WTC11 (cell line): ENCODE results near the gene NEMP1. TPM values are rescaled to one million over a fixed set of nuclear protein-coding genes. Genes with fewer than 3 reads are reported as not detected.
"Not testable (repeated sequence)": the region's sequence is repeated elsewhere in the genome, so short reads cannot be mapped to it uniquely, and the experiment has no call there.

Experiments
- ATAC-seq: fragments of 200-7000 bp; cut with Tn5 transposase; 2 replicates; pipeline ENCODE4 v1.10.0; 2021; ENCODE audit warnings: mild to moderate bottlenecking, moderate library complexity
- CTCF ChIA-PET: fragments of 300-600 bp; sonication (Branson Sonifier 250); formaldehyde crosslinking; loops from one replicate; lab custom pipeline; 2021; ENCODE audit warnings: antibody characterized with exemption; lab: Charles Lee
- POLR2A ChIA-PET: fragments of 350-600 bp; sonication (Branson Sonifier 250); formaldehyde crosslinking; loops from one replicate; lab custom pipeline; 2021; ENCODE audit warnings: antibody characterized with exemption; lab: Charles Lee
- DNase-seq: peaks from one replicate; pipeline ENCODE4 v3.0.0; 2021; ENCODE audit warnings: low spot score
- H3K27ac Mint-ChIP-seq: 2 replicates; pipeline ENCODE4 v1.8.0; 2021; ENCODE audit warnings: mixed read lengths
- H3K27me3 Mint-ChIP-seq: 2 replicates; pipeline ENCODE4 v1.8.0; 2021; ENCODE audit warnings: low read depth, mild to moderate bottlenecking, moderate library complexity, mixed read lengths
- H3K36me3 Mint-ChIP-seq: 2 replicates; pipeline ENCODE4 v1.8.0; 2021; ENCODE audit warnings: mixed read lengths
- H3K4me1 Mint-ChIP-seq: 2 replicates; pipeline ENCODE4 v1.8.0; 2022; ENCODE audit warnings: mixed read lengths
- H3K4me3 Mint-ChIP-seq: 2 replicates; pipeline ENCODE4 v1.8.0; 2021; ENCODE audit warnings: mild to moderate bottlenecking, moderate library complexity, mixed read lengths
- H3K9me3 Mint-ChIP-seq: 2 replicates; pipeline ENCODE4 v1.8.0; 2021; ENCODE audit warnings: mixed read lengths
- CREB1 ChIP-seq: sonication (generic); formaldehyde crosslinking; IDR thresholded peaks from 2 replicates; pipeline ENCODE4 v1.8.0; 2023; ENCODE audit warnings: mild to moderate bottlenecking, missing genetic modification reagents
- CREM ChIP-seq: sonication (generic); formaldehyde crosslinking; IDR thresholded peaks from 2 replicates; pipeline ENCODE4 v1.8.1; 2022; ENCODE audit warnings: mild to moderate bottlenecking, missing genetic modification reagents, moderate library complexity
- ETV6 ChIP-seq: sonication (generic); formaldehyde crosslinking; IDR thresholded peaks from 2 replicates; pipeline ENCODE4 v1.8.1; 2022; ENCODE audit warnings: mild to moderate bottlenecking, missing genetic modification reagents
- GRHL2 ChIP-seq: fragments of 250-450 bp; sonication (Bioruptor Pico); IDR thresholded peaks from 2 replicates; pipeline ENCODE4 v1.8.0; 2022; ENCODE audit warnings: mild to moderate bottlenecking, moderate library complexity; ENCODE audit not compliant: insufficient replicate concordance, severe bottlenecking
- OVOL2 ChIP-seq: fragments of 250-450 bp; sonication (Bioruptor Pico); IDR thresholded peaks from 2 replicates; pipeline ENCODE4 v1.9.0; 2021; ENCODE audit warnings: mild to moderate bottlenecking, borderline replicate concordance
- TP53 ChIP-seq: sonication (generic); formaldehyde crosslinking; IDR thresholded peaks from 2 replicates; pipeline ENCODE4 v1.8.1; 2023; ENCODE audit warnings: mild to moderate bottlenecking, missing genetic modification reagents
- ZNF263 ChIP-seq: sonication (generic); formaldehyde crosslinking; IDR thresholded peaks from 2 replicates; pipeline ENCODE4 v1.8.1; 2022; ENCODE audit warnings: low read depth, mild to moderate bottlenecking, moderate library complexity, missing genetic modification reagents
- ZNF396 ChIP-seq: fragments of 250-450 bp; sonication (Bioruptor Pico); IDR thresholded peaks from 2 replicates; pipeline ENCODE4 v1.8.0; 2021; ENCODE audit warnings: mild to moderate bottlenecking, moderate library complexity, borderline replicate concordance
- total RNA-seq: library from RNA; stranded (reverse); gene quantifications from 3 replicates; pipeline ENCODE4 v1.2.3, GENCODE V29; 2021
- TF ChIP-seq, protein P1 (sequence below): sonication (generic); formaldehyde crosslinking; IDR thresholded peaks from 2 replicates; pipeline ENCODE4 v1.8.0; 2022; ENCODE audit warnings: mild to moderate bottlenecking, missing genetic modification reagents
- TF ChIP-seq, protein P2 (sequence below): fragments of 250-450 bp; sonication (Bioruptor Pico); IDR thresholded peaks from 2 replicates; pipeline ENCODE4 v2.1.2; 2022; ENCODE audit warnings: mild to moderate bottlenecking, moderate library complexity
- TF ChIP-seq, protein P3 (sequence below): sonication (generic); formaldehyde crosslinking; IDR thresholded peaks from 2 replicates; pipeline ENCODE4 v1.8.0; 2022; ENCODE audit warnings: mild to moderate bottlenecking, missing genetic modification reagents
- TF ChIP-seq, protein P4 (sequence below): sonication (generic); formaldehyde crosslinking; IDR thresholded peaks from 2 replicates; pipeline ENCODE4 v1.8.0; 2022; ENCODE audit warnings: mild to moderate bottlenecking, missing genetic modification reagents
- TF ChIP-seq, protein P5 (sequence below): sonication (generic); formaldehyde crosslinking; IDR thresholded peaks from 2 replicates; pipeline ENCODE4 v1.8.1; 2022; ENCODE audit warnings: mild to moderate bottlenecking, moderate library complexity, missing genetic modification reagents

NEMP1 gene
- total RNA-seq, 1 experiment from 2014 or later = 41.9 TPM

DNA sequence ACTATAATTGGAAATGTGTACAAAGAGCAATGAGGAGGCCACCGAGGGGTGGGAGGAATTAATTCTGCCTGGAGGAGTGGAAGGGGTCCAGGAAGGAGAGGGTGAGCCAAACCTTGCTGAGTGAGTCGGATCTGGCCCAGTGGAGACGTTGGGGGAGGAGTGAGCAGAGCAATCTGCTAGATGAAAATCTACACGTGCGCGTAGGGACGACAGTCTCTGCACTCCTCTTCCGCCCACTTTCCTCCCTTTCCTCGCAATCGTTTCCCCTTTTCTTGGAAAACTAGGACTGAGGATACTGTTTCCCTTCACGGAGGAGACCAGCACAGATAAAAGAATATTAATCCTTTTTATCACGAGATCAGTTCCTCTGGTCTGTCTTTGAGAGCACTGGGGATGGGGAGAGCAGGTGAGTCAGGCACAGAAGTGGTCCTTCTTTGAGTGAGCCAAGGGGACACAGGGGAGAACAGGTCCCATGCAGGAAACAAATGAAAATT is 7.5 kb upstream of the NEMP1 start:
- Mint-ChIP-seq H3K36me3 (peaks cover 3% of the 10 kb centered on the region; the same call in 1 of the 2 replicates), H3K4me3 (peak overlapping the region; percentile 84), H3K27me3 (no peaks in the 10 kb centered on the region; the same call in 1 of the 2 replicates), H3K4me1 (peaks cover 29% of the 10 kb centered on the region), H3K9me3 (no peaks in the 10 kb centered on the region), H3K27ac (peak overlapping the region; percentile 97)
- DNase-seq (no peak), ATAC-seq (no peak)
- ChIA-PET CTCF (interaction anchor here (1.0 to 8.7 kb wide), 6 partner anchors 16 to 157 kb away, joined by 3 to 219 read pairs (median 6); partner anchors contain the start of genes SHMT2 and STAT6), POLR2A (interaction anchor here (0.9 to 4.7 kb wide), 5 partner anchors 7 to 42 kb away, joined by 3 to 65 read pairs (median 4); partner anchors contain the start of genes LRP1, NEMP1 and STAT6)
- TF ChIP-seq, protein P1, sequence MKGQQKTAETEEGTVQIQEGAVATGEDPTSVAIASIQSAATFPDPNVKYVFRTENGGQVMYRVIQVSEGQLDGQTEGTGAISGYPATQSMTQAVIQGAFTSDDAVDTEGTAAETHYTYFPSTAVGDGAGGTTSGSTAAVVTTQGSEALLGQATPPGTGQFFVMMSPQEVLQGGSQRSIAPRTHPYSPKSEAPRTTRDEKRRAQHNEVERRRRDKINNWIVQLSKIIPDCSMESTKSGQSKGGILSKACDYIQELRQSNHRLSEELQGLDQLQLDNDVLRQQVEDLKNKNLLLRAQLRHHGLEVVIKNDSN = 0 out of 2 replicates have a peak, but pooled peaks have one; percentile 10
- TF ChIP-seq GRHL2 (CRISPR knock-in tag) (no peak), ETV6 (CRISPR knock-in tag) (0 out of 2 replicates have a peak, but pooled peaks have one; percentile 17)
- TF ChIP-seq, protein P2, sequence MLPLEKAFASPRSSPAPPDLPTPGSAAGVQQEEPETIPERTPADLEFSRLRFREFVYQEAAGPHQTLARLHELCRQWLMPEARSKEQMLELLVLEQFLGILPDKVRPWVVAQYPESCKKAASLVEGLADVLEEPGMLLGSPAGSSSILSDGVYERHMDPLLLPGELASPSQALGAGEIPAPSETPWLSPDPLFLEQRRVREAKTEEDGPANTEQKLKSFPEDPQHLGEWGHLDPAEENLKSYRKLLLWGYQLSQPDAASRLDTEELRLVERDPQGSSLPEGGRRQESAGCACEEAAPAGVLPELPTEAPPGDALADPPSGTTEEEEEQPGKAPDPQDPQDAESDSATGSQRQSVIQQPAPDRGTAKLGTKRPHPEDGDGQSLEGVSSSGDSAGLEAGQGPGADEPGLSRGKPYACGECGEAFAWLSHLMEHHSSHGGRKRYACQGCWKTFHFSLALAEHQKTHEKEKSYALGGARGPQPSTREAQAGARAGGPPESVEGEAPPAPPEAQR (CRISPR knock-in tag) = no peak
- TF ChIP-seq, protein P3, sequence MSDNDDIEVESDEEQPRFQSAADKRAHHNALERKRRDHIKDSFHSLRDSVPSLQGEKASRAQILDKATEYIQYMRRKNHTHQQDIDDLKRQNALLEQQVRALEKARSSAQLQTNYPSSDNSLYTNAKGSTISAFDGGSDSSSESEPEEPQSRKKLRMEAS = peak; percentile 79

DNA sequence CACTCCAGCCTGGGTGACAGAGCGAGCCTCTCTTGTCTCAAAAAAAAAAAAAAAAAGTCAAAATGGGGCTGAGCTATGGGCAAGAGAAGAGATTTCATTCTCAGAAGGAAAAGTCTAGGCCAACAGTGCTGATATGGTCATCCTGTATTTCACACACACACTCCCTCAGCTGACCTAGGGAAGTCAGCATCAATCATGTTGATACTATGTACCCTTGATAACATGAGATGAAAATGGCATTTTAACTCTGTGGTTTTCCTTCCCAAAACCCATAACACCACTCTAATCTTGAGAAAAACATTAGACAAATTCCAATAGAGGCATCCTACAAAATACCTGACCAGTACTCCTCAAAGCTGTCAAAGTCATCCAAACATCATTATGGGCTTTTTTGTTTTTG is 2.3 kb upstream of the NEMP1 start:
- Mint-ChIP-seq H3K4me1 (peaks cover 15% of the 10 kb centered on the region), H3K9me3 (no peaks in the 10 kb centered on the region), H3K4me3 (no peak overlapping the region), H3K36me3 (peaks cover 5% of the 10 kb centered on the region), H3K27me3 (no peaks in the 10 kb centered on the region), H3K27ac (no peak overlapping the region; the same call in 1 of the 2 replicates)
- no peak for TF ChIP-seq OVOL2 (CRISPR knock-in tag)
- ATAC-seq (no peak), DNase-seq (no peak)
- CTCF ChIA-PET = interaction anchor here (0.7 to 7.5 kb wide), 4 partner anchors 10 to 79 kb away, joined by 3 to 71 read pairs (median 8); partner anchors contain the start of gene STAT6
- POLR2A ChIA-PET = interaction anchor here (3.1 kb wide), 1 partner anchor 7 kb away, joined by 33 read pairs; the partner anchor contains the start of gene NAB2

DNA sequence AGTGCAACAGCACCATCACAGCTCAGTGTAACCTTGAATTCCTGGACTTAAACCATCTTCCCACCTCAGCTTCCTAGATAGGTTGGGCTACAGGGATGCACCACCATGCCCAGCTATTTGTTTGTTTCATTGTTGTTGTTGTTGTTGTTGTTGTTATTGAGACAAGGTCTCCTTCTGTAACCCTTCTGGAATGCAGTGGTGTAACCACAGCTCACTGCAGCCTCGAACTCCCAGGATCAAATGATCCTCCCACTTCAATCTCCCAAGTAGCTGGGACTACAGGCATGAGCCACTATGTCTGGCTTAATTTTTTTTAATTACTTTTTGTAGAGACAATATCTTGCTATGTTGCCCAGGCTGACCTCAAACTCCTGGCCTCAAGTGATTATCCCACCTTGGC is 1.2 kb upstream of the NEMP1 start:
- peaks cover 5% of the 10 kb centered on the region for H3K36me3 Mint-ChIP-seq
- CTCF ChIA-PET = interaction anchor here (1.0 to 7.5 kb wide), 11 partner anchors 11 to 105 kb away, joined by 3 to 71 read pairs (median 9); partner anchors contain the start of genes LRP1 and STAT6
- TF ChIP-seq, protein P4, sequence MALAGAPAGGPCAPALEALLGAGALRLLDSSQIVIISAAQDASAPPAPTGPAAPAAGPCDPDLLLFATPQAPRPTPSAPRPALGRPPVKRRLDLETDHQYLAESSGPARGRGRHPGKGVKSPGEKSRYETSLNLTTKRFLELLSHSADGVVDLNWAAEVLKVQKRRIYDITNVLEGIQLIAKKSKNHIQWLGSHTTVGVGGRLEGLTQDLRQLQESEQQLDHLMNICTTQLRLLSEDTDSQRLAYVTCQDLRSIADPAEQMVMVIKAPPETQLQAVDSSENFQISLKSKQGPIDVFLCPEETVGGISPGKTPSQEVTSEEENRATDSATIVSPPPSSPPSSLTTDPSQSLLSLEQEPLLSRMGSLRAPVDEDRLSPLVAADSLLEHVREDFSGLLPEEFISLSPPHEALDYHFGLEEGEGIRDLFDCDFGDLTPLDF (CRISPR knock-in tag) = no peak
- TF ChIP-seq ZNF396 (CRISPR knock-in tag) (no peak), TP53 (CRISPR knock-in tag) (no peak), ZNF263 (no peak), CREB1 (CRISPR knock-in tag) (no peak), GRHL2 (CRISPR knock-in tag) (no peak), CREM (CRISPR knock-in tag) (no peak)
- TF ChIP-seq, protein P5, sequence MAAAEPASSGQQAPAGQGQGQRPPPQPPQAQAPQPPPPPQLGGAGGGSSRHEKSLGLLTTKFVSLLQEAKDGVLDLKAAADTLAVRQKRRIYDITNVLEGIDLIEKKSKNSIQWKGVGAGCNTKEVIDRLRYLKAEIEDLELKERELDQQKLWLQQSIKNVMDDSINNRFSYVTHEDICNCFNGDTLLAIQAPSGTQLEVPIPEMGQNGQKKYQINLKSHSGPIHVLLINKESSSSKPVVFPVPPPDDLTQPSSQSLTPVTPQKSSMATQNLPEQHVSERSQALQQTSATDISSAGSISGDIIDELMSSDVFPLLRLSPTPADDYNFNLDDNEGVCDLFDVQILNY = no peak
- TF ChIP-seq, protein P3 = no peak
- POLR2A ChIA-PET = interaction anchor here (1.4 to 3.1 kb wide), 4 partner anchors 8 to 48 kb away, joined by 4 to 33 read pairs (median 10); partner anchors contain the start of genes LRP1, NAB2 and STAT6
- no peaks in the 10 kb centered on the region for H3K9me3 Mint-ChIP-seq
- ATAC-seq = no peak
- DNase-seq = no peak
- H3K27me3 Mint-ChIP-seq = no peaks in the 10 kb centered on the region
- peaks cover 6% of the 10 kb centered on the region; the same call in 1 of the 2 replicates for H3K4me1 Mint-ChIP-seq
- no peak overlapping the region for H3K4me3 Mint-ChIP-seq
- H3K27ac Mint-ChIP-seq = peak overlapping the region; percentile 81; the same call in 1 of the 2 replicates

DNA sequence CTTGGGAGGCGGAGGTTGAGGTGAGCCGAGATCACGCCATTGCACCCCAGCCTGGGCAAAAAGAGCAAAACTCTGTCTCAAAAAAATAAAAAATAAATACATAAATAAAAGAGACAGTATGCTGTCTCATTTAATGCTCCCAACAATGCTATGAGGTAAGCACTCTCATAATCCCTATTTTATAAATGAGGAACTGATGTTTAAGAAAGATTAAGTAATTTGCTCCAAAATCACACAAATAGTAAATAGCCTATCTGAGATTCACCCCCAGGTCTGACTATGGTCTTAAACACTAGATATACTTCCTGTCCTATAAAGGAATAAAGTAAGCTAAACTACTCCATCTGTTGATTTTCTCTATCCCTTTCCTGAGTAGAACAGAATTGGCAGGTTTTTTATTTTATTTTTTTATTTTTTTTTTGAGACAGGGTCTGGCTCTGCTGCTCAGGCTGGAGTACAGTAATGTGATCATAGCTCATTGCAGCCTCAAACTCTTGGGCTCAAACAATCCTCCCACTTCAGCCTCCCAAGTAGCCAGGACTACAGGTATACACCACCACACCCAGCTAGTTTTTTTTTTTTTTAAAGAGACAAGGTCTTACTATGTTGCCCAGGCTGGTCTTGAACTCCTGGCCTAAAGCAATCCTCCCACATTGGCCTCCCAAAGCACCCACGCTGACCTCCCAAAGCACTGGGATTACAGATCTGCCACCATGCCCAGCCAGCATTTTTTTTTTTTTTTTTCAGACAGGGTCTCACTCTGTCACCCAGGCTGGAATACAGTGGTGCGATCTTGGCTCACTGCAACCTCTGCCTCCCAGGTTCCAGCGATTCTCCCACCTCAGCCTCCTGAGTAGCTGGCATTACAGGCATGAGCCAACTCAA is 4.8 kb downstream of the NEMP1 start:
- not testable (repeated sequence) for DNase-seq, H3K4me1 Mint-ChIP-seq, H3K9me3 Mint-ChIP-seq, ATAC-seq, H3K4me3 Mint-ChIP-seq, H3K27ac Mint-ChIP-seq, H3K27me3 Mint-ChIP-seq
- CTCF ChIA-PET = interaction anchor here (0.9 to 7.7 kb wide), 3 partner anchors 37 to 73 kb away, joined by 4 to 270 read pairs (median 5); partner anchors contain the start of gene STAT6
- POLR2A ChIA-PET = interaction anchor here (0.6 to 0.7 kb wide), 2 partner anchors 39 to 169 kb away, joined by 3 read pairs; no protein-coding TSS in a partner anchor
- H3K36me3 Mint-ChIP-seq = peaks cover 36% of the 10 kb centered on the region
